Hematopoietic multipotent progenitor cell treated with erythropoietin and hydrocortisone succinate and interleukin-3 and kit ligand, for 15 days (in vitro differentiated cells): ENCODE results near the gene NDUFAF7.
"Not testable (repeated sequence)": the region's sequence is repeated elsewhere in the genome, so short reads cannot be mapped to it uniquely, and the experiment has no call there.

ENCODE experiments used
- DNase-seq: peaks from one replicate; pipeline ENCODE4 v3.0.0-alpha.2; 2015; ENCODE audit warnings: low spot score

NDUFAF7 gene

DNA sequence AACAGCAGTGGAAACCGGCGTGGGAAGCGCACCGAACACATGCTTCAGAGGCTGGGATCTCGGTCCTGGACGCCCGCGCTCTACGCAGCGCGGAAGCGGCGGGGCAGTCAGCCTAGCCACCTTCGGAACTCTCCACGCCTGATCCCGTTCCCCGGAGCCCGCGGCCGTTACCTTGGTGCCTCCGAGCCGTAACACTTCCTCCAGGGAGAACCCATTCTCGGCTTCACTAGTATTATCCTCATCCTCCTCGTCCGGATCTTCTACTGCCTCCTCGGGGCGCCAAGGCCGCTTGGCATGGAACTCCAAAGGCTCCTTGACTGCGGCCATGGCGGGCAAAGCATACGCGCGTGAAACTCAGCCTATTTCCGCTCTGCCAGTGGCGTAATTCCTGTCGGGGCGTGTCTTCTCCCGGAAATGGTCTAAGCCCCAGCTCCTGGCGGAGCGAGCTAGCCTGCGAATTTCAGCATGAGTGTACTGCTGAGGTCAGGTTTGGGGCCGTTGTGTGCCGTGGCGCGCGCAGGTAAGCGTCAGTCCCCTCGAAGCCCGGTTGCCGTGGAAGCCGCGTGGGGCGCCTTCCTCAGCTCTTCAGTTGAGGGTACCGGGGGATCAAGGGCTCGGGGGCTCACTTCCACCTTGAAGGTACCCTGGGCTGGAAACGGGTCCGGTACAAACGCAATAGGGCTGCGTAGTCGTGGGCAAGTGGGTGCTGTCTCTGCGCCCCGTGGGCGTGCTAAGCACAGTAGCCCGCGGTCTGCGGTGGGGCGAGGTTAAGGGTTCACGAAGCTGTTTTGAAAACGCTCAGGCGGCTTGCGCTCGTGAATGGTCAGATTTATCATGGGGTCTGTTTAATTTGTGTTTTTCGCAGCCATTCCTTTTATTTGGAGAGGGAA is at the start of gene NDUFAF7, which contains the start of gene CEBPZ:
TSS of gene NDUFAF7 (plus strand) at position 418 of the 890 bp plus-strand sequence. CDS start at position 466, 48 bp downstream.
TSS of gene CEBPZ (minus strand) at position 356 of the 890 bp plus-strand sequence. CDS start at position 327, 29 bp downstream.
- peak; percentile 84 for DNase-seq

DNA sequence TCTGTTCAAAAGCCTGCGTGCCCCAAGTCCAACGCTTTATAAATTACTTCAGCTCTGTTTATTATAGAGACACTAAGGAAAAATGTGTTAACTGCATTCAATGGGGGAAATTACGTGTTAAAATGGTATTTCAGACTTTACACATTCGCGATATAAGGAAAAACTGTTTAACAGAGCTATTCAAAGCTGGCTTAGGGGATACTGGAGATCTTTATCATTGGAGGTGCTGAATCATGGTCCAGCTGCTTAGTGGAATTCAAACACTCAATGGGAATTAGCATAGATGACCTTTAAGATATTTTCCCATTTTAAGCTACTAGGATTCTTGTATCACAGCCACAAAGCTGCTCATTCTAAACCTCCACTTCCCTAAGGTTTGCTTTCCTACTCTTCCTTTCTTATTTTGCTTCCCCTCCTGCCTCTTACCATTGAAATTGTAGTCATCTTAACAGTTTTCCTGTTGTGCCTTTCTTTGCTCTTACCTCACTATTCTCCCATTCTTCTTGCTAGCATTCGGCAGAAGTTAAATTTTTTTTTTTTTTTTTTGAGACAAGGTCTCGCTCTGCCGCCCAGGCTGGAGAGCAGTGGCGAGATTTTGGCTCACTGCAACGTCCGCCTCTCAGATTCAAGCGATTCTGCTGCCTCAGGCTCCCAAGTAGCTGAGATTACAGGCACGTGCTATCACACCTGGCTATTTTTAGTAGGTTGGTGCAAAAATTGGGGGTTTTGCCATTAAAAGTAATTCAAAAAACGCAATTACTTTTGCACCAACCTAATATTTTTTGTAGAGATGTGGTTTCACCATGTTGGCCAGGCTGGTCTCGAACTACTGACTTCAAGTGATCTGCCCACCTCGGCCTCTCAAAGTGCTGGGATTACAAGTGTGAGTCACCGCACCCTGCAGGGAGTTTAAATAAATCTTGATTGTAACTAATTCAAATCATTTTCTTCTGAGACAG is 49.5 kb upstream of the NDUFAF7 start:
- no peak for DNase-seq

GRCh38 chr2:37188570-37188969 is 42.9 kb upstream of the NDUFAF7 start, which contains the start of gene SULT6B1:
Gene SULT6B1 (minus strand): TSS chr2:37188670. CDS start chr2:37188640, 30 bp downstream.
- no peak for DNase-seq

DNA sequence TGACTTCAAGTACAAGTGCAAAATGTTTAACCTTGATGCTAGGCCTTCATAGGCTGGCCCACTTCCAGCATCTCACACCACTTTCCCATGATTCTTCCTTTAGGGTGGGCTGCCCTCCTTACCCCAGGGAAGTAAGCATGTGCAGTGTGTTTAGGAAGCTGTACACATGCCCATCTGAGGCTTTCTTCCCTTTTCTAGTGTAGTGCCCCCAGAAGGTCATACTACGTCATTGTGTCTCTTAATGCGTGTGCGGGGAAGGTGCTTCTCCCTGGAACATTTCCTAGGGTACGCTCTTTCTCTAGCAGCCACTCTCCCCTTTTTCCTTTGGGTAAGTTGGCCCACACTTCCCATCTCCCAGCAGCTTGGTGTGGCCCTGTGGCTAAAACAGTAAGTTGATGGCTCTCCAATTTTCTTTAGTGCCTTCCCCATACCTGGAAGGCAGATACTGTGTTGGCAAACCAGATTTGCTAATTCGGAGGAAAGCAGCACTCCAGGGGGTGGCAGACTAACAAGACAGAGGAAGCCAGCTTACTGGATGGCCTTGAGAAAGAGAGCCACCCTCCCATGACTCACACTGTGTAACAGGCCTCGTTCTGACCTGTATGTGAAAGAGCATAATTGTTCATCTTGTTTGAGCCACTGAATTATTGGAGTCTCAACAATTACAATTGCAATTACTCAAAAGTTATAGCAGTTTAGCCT is 41.9 kb upstream of the NDUFAF7 start:
- no peak for DNase-seq

DNA sequence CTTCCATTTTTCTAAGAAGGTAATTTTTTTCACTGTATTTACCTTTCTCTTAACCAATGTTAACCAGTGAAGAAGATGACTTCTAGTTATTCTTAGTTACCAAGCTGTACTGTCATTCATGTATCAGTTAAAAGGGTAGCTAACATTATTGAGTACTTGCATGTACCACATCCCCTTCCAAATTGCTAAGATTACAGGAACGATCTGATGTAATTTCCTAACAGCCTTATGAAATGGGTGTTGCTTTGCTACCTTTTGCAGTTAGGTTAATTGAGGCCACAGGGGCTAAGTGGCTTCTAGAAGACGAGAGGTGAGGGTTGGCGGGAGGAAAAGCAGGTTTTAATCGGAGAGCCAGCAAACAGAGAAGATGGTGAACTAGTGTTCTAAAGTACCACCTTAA is 41.2 kb upstream of the NDUFAF7 start:
- no peak for DNase-seq

DNA sequence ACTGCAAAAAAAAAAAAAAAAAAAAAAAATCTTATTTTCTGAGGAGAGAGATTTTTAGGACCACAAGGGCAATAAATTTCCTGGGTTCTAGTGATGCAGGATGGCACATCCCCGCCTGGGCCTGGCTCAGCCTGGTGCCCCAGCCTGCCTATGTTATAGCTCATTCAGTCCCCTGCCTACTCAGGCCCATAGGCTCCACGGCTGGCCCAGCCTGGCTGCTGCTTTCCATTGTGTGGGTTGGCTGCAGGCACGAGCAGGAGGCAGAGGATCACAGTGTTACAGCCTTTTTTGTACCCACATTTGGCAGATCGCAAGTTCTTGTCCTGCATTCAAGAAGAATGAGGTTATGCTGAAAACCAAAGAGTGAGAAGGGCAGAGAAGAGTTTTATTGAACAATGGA is 40.2 kb upstream of the NDUFAF7 start:
- no peak for DNase-seq

- DNase-seq, result no peak
Observed at GRCh38 chr2:37191747-37192146, 39.7 kb upstream of the NDUFAF7 start.

DNA sequence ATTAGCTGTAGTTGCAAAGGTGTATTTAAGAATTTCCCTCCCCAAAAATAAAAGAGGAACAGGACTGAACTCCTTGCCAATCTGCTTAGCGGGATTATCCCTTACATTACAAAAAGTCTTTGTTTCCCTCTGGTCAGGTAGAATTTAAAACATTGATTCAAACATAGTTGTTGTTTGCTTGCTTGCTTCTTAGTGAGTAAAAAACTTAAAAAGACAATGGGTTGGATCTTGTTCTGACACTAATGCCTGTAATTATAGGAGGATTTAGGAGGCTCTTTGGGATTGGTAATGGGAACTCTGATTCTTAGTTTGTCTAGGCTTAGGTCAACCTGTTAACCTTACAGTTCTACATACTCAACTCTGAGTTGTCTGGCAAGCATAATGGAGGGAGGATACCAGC is 38.9 kb upstream of the NDUFAF7 start:
- no peak for DNase-seq

GRCh38 chr2:37195862-37196319 is 35.6 kb upstream of the NDUFAF7 start:
- DNase-seq, result not testable (repeated sequence)

- peak; percentile 83 for DNase-seq
Observed at GRCh38 chr2:37196320-37197195, 34.9 kb upstream of the NDUFAF7 start, which contains the start of gene CEBPZOS. Gene CEBPZOS (plus strand): TSS chr2:37196496. CDS start chr2:37199705, 3,209 bp downstream.

GRCh38 chr2:37198681-37199065 is 32.8 kb upstream of the NDUFAF7 start:
- DNase-seq, result no peak

DNA sequence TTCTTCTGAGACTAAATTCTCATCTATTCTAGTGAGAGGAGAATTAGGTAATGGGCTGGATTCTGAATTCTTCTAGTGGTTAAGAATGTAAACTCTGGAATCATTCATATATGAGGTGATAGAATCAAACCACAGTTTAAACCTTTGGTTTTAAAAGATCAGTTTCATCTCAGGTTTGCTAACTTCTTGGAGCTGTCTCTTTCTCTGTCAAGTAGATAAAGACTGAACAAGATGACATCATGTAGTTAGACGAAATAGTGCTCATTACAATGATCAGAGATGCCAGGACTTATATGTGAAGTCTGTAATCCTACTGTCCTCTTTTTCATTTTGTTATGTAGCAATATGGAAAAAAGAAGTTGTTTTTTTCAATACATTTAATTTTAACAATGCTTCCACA is 30.2 kb upstream of the NDUFAF7 start:
- DNase-seq, result no peak

- DNase-seq, result no peak
Observed at GRCh38 chr2:37201766-37202165, 29.7 kb upstream of the NDUFAF7 start.

DNA sequence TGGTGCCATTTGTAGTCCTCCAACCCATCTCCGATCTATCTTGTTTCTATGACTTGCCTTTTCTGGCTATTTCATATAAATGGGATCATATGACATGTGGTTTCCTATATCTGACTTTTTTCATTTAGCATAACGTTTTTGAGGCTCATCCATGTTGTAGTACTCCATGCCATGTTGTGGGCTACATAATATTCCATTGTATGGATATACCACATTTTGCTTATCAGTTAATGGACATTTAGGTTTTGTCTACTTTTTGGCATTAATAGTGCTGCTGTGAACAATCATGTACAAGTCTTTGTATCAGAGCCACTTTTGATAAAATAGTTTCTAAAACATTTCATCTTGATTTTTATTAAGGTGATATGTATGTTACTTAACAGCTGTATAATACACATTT is 27.8 kb upstream of the NDUFAF7 start:
- no peak for DNase-seq

DNA sequence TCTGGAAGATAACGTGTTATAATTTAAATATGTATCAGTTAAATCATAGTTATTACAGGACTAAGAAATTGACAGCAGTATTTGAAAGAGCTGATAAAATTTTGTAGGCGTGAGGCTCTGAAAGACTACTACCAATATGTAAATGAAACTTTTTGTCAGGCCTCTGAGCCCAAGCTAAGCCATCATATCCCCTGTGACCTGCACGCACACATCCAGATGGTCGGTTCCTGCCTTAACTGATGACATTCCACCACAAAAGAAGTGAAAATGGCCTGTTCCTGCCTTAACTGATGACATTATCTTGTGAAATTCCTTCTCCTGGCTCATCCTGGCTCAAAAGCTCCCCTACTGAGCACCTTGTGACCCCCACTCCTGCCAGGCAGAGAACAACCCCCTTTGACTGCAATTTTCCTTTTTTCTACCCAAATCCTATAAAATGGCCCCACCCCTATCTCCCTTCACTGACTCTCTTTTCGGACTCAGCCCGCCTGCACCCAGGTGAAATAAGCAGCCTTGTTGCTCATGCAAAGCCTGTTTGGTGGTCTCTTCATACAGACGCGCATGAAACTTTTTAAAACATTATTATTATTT is 26.3 kb upstream of the NDUFAF7 start:
- DNase-seq, result not testable (repeated sequence)

- DNase-seq, result no peak
Observed at GRCh38 chr2:37205689-37206341, 25.6 kb upstream of the NDUFAF7 start.

DNA sequence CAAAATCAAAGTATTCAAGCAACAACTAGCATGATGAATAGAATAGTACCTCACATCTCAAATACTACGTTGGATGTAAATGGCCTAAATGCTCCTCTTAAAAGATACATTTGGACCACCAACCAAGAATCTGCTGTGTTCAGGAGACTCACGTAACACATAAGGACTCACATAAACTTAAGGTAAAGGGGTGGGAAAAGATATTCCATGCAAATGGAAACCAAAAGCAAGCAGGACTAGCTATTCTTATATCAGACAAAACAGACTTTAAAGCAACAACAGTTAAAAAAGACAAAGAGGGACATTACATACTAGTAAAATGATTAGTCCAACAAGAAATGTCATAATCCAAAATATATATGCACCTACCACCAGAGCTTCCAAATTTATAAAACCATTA is 24.7 kb upstream of the NDUFAF7 start:
- not testable (repeated sequence) for DNase-seq

DNA sequence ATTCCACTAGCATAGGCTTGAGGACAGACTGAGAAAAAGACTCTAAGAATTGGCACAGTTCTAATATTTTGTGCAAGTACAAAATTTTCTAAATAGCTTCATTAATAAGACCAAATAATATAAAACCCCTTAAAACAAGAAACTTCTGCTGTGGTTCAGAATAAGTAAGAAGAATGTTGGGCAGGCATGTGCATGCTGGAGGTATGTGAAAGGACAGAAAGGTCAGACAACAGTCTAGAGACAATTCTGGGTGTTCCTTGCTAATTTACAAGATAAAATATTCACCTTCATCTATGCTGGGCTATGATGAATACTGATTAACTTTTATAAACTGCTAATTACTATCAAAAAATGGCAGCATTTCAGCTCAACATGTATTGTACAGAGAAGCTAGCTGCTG is 20.2 kb upstream of the NDUFAF7 start:
- no peak for DNase-seq

GRCh38 chr2:37211939-37212338 is 19.5 kb upstream of the NDUFAF7 start:
- DNase-seq, result no peak

DNA sequence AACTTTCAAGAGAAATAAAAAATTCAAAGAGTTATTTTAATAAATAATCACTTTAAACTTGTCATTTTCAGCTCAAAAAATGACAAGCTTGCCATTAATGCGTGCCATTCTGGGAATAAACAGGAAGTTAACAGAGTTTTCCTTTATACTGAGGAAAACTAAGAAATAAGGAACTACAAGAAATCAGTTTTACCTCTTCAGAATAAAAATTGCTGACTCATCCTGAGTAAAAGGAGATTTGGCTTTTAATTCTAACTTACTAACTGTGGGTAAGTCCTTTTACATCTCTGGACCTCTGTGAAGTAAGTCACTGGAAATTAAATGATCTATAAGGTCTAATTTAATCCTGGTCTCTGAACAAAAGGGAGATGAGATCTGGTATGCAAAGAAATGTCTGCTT is 16.2 kb upstream of the NDUFAF7 start:
- DNase-seq, result no peak
